Loucy (cell line): Measurements from ENCODE around the gene ZNF280B.

Source experiments
- EZH2phosphoT487 ChIP-seq: fragments of 200-600 bp; IDR thresholded peaks from 2 replicates; pipeline ENCODE4 v1.6.1; 2018; ENCODE audit warnings: antibody characterized with exemption, mild to moderate bottlenecking, moderate library complexity, borderline replicate concordance
- TF ChIP-seq, protein P1 (sequence below): fragments of 200-600 bp; sonication (generic); conservative IDR thresholded peaks from 2 replicates; pipeline ENCODE4 v1.5.1; 2014; ENCODE audit warnings: mild to moderate bottlenecking, antibody characterized with exemption, low read length

DNA sequence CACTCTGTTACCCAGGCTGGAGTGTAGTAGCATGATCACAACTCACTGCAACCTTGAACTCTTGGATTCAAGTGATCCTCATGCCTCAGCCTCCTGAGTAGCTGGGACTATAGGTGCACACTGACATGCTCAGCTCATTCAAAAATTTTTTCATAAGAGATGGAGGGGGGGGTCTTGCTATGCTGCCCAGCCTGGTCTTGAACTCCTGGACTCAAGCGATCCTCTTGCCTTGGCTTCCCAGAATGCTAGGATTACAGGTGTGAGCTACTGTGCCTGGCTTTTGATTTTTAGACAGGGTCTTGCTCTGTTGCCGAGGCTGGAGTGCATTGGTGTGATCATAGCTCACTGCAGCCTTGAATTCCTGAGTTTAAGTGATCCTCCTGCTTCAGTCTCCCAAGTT, 36.5 kb upstream of the ZNF280B start:
- TF ChIP-seq, protein P1, sequence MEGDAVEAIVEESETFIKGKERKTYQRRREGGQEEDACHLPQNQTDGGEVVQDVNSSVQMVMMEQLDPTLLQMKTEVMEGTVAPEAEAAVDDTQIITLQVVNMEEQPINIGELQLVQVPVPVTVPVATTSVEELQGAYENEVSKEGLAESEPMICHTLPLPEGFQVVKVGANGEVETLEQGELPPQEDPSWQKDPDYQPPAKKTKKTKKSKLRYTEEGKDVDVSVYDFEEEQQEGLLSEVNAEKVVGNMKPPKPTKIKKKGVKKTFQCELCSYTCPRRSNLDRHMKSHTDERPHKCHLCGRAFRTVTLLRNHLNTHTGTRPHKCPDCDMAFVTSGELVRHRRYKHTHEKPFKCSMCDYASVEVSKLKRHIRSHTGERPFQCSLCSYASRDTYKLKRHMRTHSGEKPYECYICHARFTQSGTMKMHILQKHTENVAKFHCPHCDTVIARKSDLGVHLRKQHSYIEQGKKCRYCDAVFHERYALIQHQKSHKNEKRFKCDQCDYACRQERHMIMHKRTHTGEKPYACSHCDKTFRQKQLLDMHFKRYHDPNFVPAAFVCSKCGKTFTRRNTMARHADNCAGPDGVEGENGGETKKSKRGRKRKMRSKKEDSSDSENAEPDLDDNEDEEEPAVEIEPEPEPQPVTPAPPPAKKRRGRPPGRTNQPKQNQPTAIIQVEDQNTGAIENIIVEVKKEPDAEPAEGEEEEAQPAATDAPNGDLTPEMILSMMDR: no peak
- no peak for TF ChIP-seq EZH2phosphoT487
